RWPE1 (cell line): ENCODE measurements around the gene MTURN.

ENCODE experiments used
- CTCF ChIA-PET: fragments of 350-600 bp; sonication (Branson Sonifier 250); formaldehyde crosslinking; extraction: SDS; loops from one replicate; lab custom pipeline; 2021; lab: Yijun Ruan, JAX
- POLR2A ChIA-PET: fragments of 400-600 bp; formaldehyde crosslinking; extraction: SDS; loops from one replicate; lab custom pipeline; 2020; ENCODE audit warnings: antibody characterized with exemption; ENCODE audit not compliant: low non-redundant PET; lab: Yijun Ruan, JAX
- DNase-seq: peaks from one replicate; pipeline ENCODE4 v3.0.0; 2012; ENCODE audit warnings: low spot score
- H3K27ac ChIP-seq: fragments of 450-650 bp; 2 replicates; pipeline ENCODE4 v1.5.1; 2017
- TF ChIP-seq, protein P1 (sequence below): fragments of 450-650 bp; conservative IDR thresholded peaks from 2 replicates; pipeline ENCODE4 v1.5.1; 2017; ENCODE audit warnings: low read depth, mild to moderate bottlenecking

The MTURN gene

DNA sequence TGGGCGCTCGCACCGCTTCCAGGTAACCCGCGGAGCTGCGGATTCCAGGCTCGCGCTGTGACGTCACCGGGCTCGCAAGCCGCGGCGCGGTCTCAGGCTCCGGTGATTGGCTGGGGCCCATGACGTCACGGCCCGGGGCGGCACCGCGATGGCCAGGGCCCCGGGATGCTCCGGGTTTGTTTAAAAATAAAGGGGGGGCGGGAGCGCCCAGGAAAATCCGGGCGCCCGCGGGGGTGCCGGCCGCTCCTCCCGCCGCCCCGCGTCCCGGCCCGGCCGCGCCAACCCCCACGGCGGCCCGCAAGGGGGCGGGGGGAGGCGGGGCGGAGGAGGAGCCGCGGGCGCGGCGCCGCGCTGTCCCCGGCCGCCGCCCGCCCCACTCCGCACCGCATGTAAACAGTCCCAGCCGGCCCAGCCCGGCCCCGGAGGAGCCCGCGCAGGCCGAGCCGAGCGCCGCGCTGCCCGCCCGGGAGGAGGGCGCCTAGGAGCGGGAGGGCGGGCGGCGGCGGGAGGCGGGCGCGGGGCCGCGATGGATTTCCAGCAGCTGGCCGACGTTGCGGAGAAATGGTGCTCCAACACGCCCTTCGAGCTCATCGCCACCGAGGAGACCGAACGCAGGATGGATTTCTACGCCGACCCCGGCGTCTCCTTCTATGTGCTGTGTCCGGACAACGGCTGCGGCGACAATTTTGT, at the start of gene MTURN:
MTURN (plus strand) TSS at position 376 of the 690 bp plus-strand sequence; CDS start at position 527, 151 bp downstream.
- CTCF ChIA-PET: interaction anchor here (0.7 to 1.8 kb wide), 4 partner anchors 34 to 430 kb away, joined by 3 to 5 read pairs (median 4); no protein-coding TSS in a partner anchor
- H3K27ac ChIP-seq: peak within 1 kb of the TSS; percentile 91
- TF ChIP-seq, protein P1, sequence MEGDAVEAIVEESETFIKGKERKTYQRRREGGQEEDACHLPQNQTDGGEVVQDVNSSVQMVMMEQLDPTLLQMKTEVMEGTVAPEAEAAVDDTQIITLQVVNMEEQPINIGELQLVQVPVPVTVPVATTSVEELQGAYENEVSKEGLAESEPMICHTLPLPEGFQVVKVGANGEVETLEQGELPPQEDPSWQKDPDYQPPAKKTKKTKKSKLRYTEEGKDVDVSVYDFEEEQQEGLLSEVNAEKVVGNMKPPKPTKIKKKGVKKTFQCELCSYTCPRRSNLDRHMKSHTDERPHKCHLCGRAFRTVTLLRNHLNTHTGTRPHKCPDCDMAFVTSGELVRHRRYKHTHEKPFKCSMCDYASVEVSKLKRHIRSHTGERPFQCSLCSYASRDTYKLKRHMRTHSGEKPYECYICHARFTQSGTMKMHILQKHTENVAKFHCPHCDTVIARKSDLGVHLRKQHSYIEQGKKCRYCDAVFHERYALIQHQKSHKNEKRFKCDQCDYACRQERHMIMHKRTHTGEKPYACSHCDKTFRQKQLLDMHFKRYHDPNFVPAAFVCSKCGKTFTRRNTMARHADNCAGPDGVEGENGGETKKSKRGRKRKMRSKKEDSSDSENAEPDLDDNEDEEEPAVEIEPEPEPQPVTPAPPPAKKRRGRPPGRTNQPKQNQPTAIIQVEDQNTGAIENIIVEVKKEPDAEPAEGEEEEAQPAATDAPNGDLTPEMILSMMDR: no peak
- DNase-seq: peak; percentile 99
- POLR2A ChIA-PET: no interaction called here

DNA sequence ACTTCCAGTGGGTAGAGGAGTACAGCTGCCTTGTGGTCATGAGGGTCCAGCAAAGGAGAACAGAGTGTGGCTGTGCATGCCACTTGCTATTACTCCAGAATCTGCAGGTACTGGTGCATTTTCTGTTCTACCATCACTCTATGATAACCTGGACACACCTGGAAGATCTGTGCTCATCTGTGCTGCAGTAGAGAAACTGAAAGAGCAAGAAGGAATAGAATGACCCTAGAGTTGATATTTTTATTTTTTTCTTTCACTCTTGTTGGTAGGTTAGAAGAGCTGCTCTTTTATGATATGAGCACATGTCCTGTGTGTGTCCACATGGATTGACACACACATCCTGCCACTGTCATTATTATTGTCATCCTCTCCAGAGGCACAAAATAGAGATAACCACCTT, 48.3 kb upstream of the MTURN start:
- POLR2A ChIA-PET: no interaction called here
- no peak overlapping the region for H3K27ac ChIP-seq
- CTCF ChIA-PET: interaction anchor here (0.6 to 2.4 kb wide), 2 partner anchors 12 to 27 kb away, joined by 4 to 10 read pairs; no protein-coding TSS in a partner anchor
- TF ChIP-seq, protein P1: no peak
- no peak for DNase-seq

DNA sequence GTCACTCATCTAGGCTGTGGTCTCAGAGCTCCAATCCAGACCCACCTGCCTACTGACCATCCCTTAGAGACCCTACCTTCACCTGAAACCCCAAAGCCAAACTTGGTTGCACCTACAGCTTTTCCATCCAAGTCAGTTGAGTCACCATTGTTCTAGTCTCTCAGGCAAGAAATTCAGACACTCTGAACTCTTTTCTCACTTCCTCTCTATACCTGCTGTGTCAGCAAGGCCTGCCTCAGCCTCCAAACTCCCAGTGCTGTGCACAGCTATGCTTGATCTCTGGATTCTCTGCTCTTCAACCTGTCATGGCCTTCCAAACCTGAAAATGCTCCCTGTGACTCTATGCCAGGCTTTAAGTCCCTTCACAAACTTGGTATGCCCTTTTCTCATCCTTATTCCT, 47.4 kb upstream of the MTURN start:
- POLR2A ChIA-PET: no interaction called here

DNA sequence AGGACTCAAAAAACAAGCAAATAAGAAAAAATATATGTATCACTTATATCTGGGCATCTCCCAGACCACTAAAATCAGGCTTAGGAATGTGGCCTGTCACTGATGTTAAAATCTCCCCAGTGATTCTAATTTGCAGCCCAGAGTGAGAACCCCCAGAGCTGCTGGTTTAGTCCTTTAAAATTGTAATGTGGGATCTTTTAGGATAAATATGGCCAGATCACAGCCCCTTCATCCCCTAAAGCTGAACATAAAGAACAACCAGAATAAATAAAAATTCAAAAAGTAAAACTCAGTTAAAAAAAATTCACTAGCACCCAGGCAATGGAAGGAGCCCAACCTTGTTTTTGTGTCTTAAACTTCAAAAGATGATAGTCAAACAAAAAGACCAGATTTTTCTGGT, 46.4 kb upstream of the MTURN start:
- ChIA-PET POLR2A (no interaction called here), CTCF (interaction anchor here (0.5 kb wide), 1 partner anchor 179 kb away, joined by 3 read pairs; no protein-coding TSS in a partner anchor)
- H3K27ac ChIP-seq: no peak overlapping the region
- DNase-seq: no peak
- TF ChIP-seq, protein P1: no peak

More for the DNA sequence above, 47.4 kb upstream of the MTURN start:
- TF ChIP-seq, protein P1: no peak
- no peak for DNase-seq
- CTCF ChIA-PET: no interaction called here
- no peak overlapping the region for H3K27ac ChIP-seq

DNA sequence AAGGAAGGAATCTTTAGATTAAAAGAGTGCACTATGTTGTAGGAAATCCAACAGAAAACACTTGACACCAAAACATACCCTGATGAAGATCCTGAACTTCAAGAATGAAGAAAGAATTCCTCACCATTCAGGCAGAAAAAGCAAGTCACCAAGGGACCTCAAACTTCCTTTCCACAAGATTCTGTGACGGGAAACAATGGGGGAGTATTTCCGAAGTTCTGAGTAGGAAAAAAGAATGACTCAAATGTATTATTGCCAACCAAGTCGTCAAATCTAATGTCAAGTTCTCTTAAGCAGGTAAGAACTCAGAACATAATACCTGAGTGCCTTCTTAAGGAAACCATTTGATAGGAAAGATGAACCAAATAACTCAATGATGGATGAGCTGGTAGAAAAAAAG, 44.7 kb upstream of the MTURN start:
- no peak overlapping the region for H3K27ac ChIP-seq
- DNase-seq: no peak
- TF ChIP-seq, protein P1: no peak
- ChIA-PET POLR2A (no interaction called here), CTCF (no interaction called here)

DNA sequence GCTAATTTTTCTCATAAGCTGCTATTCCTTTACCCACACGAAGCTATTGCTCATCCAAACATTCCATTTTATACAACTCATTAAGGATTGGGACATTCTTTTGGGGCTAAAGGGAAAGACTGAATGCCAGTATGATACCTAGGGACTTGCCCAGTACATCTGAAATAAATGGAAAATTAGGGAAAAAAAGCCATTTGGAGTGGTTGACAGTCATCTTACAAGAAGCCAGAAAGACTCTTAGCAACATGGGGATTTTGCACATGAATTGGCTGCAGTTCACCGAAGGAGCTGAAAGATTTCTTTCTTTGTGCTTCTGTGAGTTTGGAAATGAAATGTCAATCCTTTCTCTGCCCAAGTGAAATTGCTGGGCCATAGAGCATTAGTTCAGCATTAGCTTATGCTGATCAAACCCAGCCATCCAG, 43.3 kb upstream of the MTURN start:
- ChIA-PET POLR2A (no interaction called here), CTCF (no interaction called here)
- no peak overlapping the region for H3K27ac ChIP-seq
- peak; percentile 88 for DNase-seq
- TF ChIP-seq, protein P1: no peak
